Neural crest cell (in vitro differentiated cells): ENCODE measurements around the gene PDZK1. TPM values are rescaled to one million over a fixed set of nuclear protein-coding genes. Genes with fewer than 3 reads are reported as not detected.

ENCODE experiments used
- DNase-seq: peaks from one replicate; pipeline ENCODE4 v3.0.0; 2021; ENCODE audit warnings: low read depth, mixed read lengths, low spot score
- H3K27ac Mint-ChIP-seq: one replicate; pipeline ENCODE4 v1.8.0; 2021; ENCODE audit warnings: mild to moderate bottlenecking, mixed read lengths; ENCODE audit not compliant: unreplicated experiment
- H3K27me3 Mint-ChIP-seq: 2 replicates; pipeline ENCODE4 v1.8.0; 2021; ENCODE audit warnings: low read depth, mild to moderate bottlenecking, mixed read lengths
- H3K36me3 Mint-ChIP-seq: 2 replicates; pipeline ENCODE4 v1.8.0; 2021; ENCODE audit warnings: low read depth, mild to moderate bottlenecking, mixed read lengths
- H3K4me1 Mint-ChIP-seq: 2 replicates; pipeline ENCODE4 v1.8.0; 2021; ENCODE audit warnings: mixed read lengths
- H3K4me3 Mint-ChIP-seq: one replicate; pipeline ENCODE4 v1.8.0; 2021; ENCODE audit warnings: mild to moderate bottlenecking, mixed read lengths
- H3K9me3 Mint-ChIP-seq: 2 replicates; pipeline ENCODE4 v1.8.0; 2021; ENCODE audit warnings: mixed read lengths
- total RNA-seq: library from RNA; stranded (reverse); gene quantifications from 2 replicates; pipeline ENCODE4 v1.2.1, GENCODE V29; 2021
- TF ChIP-seq, protein P1 (sequence below): fragments of 200-600 bp; sonication (generic); conservative IDR thresholded peaks from 2 replicates; pipeline ENCODE4 v1.5.0; 2021; ENCODE audit warnings: antibody characterized with exemption, mild to moderate bottlenecking

Gene PDZK1
- total RNA-seq, 1 donor from 2014 or later: 0.33 TPM

DNA sequence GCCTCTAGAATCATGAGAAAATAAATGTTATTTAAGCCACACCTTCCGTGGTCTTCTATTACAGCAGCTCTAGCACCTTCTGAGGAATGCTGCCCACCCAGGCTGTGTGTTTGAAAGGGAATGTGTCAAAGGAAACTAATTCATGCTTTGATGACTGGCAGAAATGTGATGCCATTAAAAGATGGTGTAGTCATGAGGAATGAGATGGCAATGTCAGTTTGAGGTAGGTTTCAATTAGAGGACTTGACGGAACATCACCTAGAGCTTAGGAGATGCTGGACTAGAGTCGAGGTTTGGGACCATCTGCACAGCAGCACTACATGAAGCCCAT, 10.6 kb downstream of the PDZK1 start:
- Mint-ChIP-seq H3K27me3 (no peaks in the 10 kb centered on the region), H3K9me3 (no peaks in the 10 kb centered on the region), H3K36me3 (no peaks in the 10 kb centered on the region), H3K27ac (no peak overlapping the region), H3K4me3 (no peak overlapping the region), H3K4me1 (no peaks in the 10 kb centered on the region)
- no peak for DNase-seq
- TF ChIP-seq, protein P1, sequence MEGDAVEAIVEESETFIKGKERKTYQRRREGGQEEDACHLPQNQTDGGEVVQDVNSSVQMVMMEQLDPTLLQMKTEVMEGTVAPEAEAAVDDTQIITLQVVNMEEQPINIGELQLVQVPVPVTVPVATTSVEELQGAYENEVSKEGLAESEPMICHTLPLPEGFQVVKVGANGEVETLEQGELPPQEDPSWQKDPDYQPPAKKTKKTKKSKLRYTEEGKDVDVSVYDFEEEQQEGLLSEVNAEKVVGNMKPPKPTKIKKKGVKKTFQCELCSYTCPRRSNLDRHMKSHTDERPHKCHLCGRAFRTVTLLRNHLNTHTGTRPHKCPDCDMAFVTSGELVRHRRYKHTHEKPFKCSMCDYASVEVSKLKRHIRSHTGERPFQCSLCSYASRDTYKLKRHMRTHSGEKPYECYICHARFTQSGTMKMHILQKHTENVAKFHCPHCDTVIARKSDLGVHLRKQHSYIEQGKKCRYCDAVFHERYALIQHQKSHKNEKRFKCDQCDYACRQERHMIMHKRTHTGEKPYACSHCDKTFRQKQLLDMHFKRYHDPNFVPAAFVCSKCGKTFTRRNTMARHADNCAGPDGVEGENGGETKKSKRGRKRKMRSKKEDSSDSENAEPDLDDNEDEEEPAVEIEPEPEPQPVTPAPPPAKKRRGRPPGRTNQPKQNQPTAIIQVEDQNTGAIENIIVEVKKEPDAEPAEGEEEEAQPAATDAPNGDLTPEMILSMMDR: no peak

DNA sequence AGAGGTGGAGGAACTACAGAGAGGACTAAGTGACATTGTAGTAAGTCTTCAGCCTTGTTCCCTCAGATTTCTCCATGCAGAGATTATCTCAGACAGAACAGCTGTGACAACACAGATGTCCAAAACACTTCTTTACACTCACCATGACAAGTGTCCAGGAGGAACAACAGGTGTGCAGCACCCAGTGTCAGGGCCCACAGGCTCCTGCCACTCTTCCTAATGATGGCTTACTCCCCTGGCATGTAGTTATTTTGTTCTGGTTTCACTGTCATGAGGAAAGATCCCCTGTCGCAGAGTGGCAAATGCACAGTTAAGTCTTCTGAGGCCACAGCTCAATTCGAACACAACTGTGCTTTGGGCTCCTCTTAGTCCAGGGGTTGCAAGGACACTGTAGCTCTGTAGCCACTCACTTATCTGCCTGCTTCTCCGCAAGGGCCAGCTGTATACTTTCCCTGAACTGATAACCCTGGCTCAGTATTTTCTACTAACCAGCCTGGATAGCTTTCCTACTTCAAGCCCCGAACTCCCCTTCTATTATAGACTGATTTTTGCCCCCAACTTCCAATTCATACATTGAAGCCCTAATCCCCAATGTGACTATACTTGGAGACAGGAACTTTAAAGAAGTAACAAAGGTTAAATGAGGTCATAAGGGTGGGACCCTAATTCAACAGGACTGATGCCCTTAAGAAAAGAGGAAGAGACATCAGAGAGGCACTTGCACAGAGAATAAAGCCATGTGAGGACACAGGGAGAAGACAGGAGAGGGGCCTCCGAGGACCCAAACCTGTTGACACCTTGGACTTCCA, 11.1 kb downstream of the PDZK1 start:
- H3K36me3 Mint-ChIP-seq: no peaks in the 10 kb centered on the region
- H3K27me3 Mint-ChIP-seq: no peaks in the 10 kb centered on the region
- no peaks in the 10 kb centered on the region for H3K9me3 Mint-ChIP-seq
- no peaks in the 10 kb centered on the region for H3K4me1 Mint-ChIP-seq
- DNase-seq: no peak
- H3K27ac Mint-ChIP-seq: no peak overlapping the region
- H3K4me3 Mint-ChIP-seq: no peak overlapping the region
- TF ChIP-seq, protein P1: no peak

DNA sequence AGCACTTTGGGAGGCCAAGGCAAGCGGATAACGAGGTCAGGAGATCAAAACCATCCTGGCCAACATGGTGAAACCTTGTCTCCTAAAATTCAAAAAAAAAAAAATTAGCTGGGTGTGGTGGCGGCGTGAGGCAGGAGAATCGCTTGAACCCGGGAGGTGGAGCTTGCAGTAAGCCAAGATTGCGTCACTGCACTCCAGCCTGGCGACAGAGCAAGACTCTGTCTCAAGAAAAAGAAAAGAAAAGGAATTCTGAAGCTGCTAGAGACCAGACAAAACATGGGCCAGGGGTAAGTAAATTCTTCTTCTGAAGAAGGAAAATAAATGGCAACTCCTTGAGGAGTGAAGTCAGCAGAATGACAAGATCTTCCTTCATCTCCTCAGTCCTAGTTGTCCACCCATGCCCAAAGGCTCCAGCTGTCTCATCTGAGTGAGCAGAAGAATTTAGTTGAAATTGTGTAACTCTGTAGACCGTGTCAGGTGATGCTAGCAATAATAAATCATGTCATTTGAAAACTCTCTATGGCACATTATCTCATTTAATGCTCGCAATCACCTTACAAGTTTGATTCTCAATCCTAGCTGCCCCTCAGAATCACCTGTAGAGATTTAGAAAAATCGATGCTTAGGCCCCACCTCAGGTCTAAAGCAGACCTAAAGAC, 14.3 kb downstream of the PDZK1 start:
- no peaks in the 10 kb centered on the region for H3K9me3 Mint-ChIP-seq
- H3K36me3 Mint-ChIP-seq: no peaks in the 10 kb centered on the region
- no peak overlapping the region for H3K4me3 Mint-ChIP-seq
- no peaks in the 10 kb centered on the region for H3K27me3 Mint-ChIP-seq
- H3K4me1 Mint-ChIP-seq: no peaks in the 10 kb centered on the region
- DNase-seq: no peak
- no peak overlapping the region for H3K27ac Mint-ChIP-seq
- TF ChIP-seq, protein P1: no peak

DNA sequence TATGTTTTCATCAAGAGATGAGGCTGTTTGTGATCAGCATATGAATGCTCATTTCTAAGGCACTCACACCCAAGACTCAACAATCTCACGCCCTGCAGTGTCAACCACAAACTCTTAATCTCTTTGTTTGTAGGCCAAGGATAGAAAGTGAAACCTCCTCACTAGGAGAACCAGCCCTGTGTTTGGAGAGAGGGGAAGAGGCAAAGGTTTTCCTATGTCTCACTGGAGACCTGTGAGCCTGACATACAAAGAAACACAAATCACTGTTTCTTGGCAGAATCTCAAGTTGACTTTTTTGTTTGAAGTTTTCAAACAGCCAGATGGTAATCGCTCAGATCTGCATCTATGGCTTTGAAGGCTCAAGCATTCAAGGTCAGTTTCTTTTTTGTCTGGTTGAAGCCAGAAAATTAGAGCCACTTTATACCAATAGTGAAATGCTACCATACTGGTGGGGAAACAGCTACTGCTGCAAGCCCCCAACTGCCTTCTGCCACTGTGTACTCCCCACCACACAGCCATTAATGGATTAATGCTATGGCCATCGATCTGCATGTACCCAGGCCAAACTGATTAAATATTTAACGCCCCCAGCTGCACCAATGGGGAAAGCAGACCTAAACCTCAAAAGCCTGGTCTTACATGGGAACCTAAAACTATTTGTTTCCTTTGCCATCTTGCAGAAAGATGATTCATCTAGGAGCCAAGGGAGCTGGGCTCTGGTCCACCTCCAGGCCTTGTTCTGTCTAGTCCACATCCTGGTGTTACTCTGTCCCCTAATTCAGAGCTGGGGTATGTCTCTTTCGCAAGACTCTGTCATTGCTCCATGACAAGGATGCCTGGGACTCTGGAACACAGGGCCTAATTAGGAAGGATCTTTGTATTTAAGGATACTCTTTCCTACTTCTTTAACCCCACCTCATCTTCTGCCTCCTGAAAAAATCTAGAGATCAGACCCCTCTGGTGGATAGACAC, 16.3 kb downstream of the PDZK1 start:
- H3K9me3 Mint-ChIP-seq: no peaks in the 10 kb centered on the region
- DNase-seq: no peak
- TF ChIP-seq, protein P1: no peak
- H3K4me3 Mint-ChIP-seq: no peak overlapping the region
- no peaks in the 10 kb centered on the region for H3K36me3 Mint-ChIP-seq
- no peak overlapping the region for H3K27ac Mint-ChIP-seq
- H3K4me1 Mint-ChIP-seq: no peaks in the 10 kb centered on the region
- H3K27me3 Mint-ChIP-seq: no peaks in the 10 kb centered on the region

DNA sequence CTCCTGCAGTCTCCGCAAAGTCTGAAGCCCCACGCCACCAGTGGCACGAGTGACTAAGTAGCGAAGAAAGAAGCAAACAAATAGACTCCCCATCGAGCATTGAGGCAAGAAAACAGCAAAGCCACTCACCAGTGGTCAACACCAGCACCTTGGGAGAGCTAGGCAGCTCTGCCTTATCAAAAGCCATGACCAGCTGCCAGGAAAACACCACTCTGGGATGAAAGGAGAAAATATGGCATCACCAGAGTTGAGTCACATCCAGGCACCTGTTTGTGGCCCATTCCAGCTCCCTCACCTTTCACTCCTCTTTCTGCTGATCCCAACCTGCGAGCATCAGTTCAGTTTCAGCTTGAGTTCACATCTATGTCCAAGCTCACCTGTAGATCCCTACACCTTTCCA, 17.2 kb downstream of the PDZK1 start:
- no peak overlapping the region for H3K27ac Mint-ChIP-seq
- TF ChIP-seq, protein P1: no peak
- no peak for DNase-seq
- H3K4me1 Mint-ChIP-seq: no peaks in the 10 kb centered on the region
- H3K4me3 Mint-ChIP-seq: no peak overlapping the region
- H3K9me3 Mint-ChIP-seq: no peaks in the 10 kb centered on the region
- no peaks in the 10 kb centered on the region for H3K27me3 Mint-ChIP-seq
- no peaks in the 10 kb centered on the region for H3K36me3 Mint-ChIP-seq
